ENCODE results near the gene SULT1A1. TPM values are rescaled to one million over a fixed set of nuclear protein-coding genes. Genes with fewer than 3 reads are reported as not detected.
"Not testable (repeated sequence)": the region's sequence is repeated elsewhere in the genome, so short reads cannot be mapped to it uniquely, and the experiment has no call there.

SULT1A1 gene
- total RNA-seq, 1 donor from 2014 or later = 15.9 TPM

DNA sequence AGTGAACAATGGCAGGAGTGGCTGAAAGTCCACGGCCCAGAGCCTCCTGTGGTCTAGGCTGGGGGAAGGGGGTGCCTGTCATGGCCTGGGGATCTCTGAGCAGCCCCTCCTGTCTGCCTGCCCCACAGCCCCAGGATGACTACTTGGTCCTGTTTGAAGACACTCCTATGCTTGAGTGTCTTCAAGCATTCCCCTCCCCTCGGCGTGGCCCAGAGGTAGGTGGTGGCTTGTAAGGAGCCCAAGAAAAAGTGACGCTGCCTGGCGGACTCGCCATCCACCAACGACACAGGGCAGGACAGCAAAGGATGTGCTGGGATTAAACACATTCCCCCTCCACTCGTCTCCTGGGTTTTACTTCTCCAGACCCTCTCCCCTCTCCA lies 5.7 kb downstream of the SULT1A1 start:
- H3K9me3 Mint-ChIP-seq = no peaks in the 10 kb centered on the region
- H3K36me3 Mint-ChIP-seq = no peaks in the 10 kb centered on the region
- H3K27me3 Mint-ChIP-seq = no peaks in the 10 kb centered on the region
- no peak overlapping the region for H3K4me3 Mint-ChIP-seq
- no peak overlapping the region for H3K27ac Mint-ChIP-seq
- no peak for DNase-seq (ENCODE audit: extremely low spot score, unreplicated experiment)
- TF ChIP-seq, protein P1, sequence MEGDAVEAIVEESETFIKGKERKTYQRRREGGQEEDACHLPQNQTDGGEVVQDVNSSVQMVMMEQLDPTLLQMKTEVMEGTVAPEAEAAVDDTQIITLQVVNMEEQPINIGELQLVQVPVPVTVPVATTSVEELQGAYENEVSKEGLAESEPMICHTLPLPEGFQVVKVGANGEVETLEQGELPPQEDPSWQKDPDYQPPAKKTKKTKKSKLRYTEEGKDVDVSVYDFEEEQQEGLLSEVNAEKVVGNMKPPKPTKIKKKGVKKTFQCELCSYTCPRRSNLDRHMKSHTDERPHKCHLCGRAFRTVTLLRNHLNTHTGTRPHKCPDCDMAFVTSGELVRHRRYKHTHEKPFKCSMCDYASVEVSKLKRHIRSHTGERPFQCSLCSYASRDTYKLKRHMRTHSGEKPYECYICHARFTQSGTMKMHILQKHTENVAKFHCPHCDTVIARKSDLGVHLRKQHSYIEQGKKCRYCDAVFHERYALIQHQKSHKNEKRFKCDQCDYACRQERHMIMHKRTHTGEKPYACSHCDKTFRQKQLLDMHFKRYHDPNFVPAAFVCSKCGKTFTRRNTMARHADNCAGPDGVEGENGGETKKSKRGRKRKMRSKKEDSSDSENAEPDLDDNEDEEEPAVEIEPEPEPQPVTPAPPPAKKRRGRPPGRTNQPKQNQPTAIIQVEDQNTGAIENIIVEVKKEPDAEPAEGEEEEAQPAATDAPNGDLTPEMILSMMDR (conservative IDR thresholded peaks at IDR 0.05) = no peak
- no peaks in the 10 kb centered on the region for H3K4me1 Mint-ChIP-seq (ENCODE audit: unreplicated experiment)

DNA sequence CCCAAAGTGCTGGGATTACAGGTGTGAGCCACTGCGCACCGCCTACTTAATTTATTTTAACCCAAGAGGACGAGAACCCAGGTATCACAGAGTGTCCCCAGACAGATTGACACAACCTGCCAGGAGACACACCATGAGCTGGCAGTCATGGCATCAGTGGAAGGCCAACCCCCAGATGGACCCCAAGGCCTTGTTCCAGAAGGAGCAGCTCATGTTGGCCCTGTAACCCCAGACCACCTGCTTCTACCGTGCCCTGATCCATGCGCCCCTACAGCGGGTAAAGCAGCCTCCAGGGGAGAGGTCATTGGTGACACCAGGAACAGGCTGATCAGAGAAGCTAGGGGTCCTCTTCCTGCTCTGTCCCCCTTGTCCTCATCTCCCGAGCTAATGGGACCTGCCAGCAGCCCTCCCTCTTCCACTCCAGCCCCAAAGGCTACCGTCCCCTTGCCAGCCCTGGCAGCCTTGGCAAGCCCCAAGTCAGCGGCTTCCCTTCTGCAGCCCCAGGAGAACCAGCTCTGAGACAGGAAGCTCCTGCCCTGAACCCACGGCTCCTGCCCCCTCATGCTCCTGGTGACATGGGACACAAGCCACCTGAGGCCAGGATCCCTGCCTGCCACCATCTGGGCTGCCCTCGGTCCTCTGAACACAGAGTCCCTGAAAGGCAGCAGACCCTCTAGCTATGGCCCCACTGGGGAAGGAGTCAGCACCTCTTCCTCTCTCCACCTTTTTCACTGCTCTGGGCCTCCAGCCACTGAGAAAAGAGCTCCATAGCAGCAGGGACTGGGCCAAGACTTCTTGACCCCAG lies 6.3 kb downstream of the SULT1A1 start:
- Mint-ChIP-seq H3K4me3 (no peak overlapping the region), H3K36me3 (no peaks in the 10 kb centered on the region), H3K27me3 (no peaks in the 10 kb centered on the region), H3K9me3 (no peaks in the 10 kb centered on the region), H3K4me1 (ENCODE audit: unreplicated experiment) (no peaks in the 10 kb centered on the region), H3K27ac (peak overlapping the region; percentile 29)
- DNase-seq (ENCODE audit: extremely low spot score, unreplicated experiment) = no peak
- TF ChIP-seq, protein P1 (conservative IDR thresholded peaks at IDR 0.05) = no peak

DNA sequence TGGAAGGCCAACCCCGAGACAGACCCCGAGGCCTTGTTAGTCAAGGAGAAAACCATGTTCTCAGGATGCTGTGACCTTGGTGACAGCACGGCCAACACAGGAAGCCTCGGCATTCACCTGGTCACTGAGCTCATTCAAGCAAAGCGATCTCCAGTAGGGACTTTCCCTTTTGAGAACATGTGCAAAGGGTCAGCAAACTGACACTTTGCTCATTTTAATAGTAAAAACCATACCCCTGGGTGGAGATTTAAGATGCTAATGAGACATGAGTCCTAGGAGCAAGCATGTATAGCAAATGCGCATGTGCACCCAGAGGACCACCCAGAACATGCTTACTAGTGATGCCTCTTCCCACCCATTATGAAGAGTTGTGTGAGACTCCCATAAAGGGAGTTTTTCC lies 7.3 kb downstream of the SULT1A1 start:
- TF ChIP-seq, protein P1 (conservative IDR thresholded peaks at IDR 0.05) = no peak
- Mint-ChIP-seq H3K27me3 (no peaks in the 10 kb centered on the region), H3K4me1 (ENCODE audit: unreplicated experiment) (peaks cover 6% of the 10 kb centered on the region), H3K9me3 (no peaks in the 10 kb centered on the region), H3K27ac (no peak overlapping the region), H3K4me3 (no peak overlapping the region), H3K36me3 (no peaks in the 10 kb centered on the region)
- DNase-seq (ENCODE audit: extremely low spot score, unreplicated experiment) = no peak

DNA sequence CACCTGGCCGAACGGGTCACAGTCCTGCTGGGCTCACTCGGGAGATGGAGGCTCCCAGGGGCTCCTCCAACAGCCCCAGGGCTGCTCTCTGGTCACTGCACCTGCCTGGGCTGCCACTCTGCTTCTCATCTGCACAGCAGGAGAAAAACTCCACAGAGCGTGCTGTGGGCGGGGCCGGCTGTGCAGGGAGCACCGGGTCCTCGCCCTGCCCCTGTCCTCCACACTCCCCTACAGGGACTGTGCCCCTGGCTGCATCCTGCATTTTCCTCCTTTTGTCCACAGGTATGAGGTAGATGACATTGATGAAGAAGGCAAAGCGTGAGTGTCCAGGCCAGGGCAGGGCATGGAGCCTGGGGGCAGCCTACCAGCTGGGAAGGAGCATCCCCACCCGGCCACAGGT lies 7.8 kb downstream of the SULT1A1 start:
- not testable (repeated sequence) for DNase-seq (ENCODE audit: extremely low spot score, unreplicated experiment); H3K27me3 Mint-ChIP-seq; H3K9me3 Mint-ChIP-seq; H3K4me3 Mint-ChIP-seq; H3K36me3 Mint-ChIP-seq; H3K27ac Mint-ChIP-seq
- H3K4me1 Mint-ChIP-seq (ENCODE audit: unreplicated experiment) = peaks cover 11% of the 10 kb centered on the region

DNA sequence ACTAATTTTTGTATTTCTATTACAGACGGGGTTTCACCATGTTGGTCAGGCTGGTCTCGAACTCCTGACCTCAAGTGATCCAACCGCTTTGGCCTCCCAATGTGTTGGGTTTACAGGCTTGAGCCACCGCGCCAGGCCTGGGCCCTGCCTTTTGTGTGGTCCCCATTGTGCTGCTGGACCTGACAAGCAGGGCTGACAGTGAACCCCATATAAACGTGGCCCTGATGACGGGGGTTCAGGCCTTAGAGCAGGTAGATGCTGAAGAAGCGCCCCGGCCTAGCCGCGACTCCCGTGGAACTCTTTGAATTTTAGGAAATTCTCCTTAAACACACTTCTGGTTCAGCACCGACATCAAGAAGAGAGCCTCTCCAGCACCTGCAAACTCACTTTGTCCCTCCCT lies 8.3 kb downstream of the SULT1A1 start:
- not testable (repeated sequence) for H3K36me3 Mint-ChIP-seq; DNase-seq (ENCODE audit: extremely low spot score, unreplicated experiment); H3K27me3 Mint-ChIP-seq; H3K4me3 Mint-ChIP-seq; H3K9me3 Mint-ChIP-seq; H3K27ac Mint-ChIP-seq
- peaks cover 15% of the 10 kb centered on the region for H3K4me1 Mint-ChIP-seq (ENCODE audit: unreplicated experiment)

DNA sequence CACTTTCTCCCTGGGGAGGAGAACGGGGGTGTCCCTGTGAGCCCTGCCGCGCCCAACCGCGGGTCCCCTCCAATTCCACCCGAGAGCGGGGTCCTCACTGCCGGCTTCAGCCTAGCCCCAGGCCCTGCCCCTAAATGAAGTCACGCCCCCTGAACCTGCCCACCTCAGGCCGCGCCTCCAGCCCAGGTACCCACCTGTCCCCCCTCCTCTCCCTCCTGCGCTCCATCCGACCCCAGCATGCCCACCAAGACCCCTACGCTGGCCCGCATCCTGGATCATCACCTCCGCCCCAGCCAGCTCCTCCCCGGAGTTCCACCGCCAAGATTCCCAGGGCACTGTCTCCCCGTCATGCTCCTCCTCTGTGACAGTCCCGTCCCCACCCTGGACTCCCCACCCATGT lies 8.9 kb downstream of the SULT1A1 start:
- H3K27me3 Mint-ChIP-seq; DNase-seq (ENCODE audit: extremely low spot score, unreplicated experiment); H3K36me3 Mint-ChIP-seq; H3K9me3 Mint-ChIP-seq; H3K4me3 Mint-ChIP-seq; H3K27ac Mint-ChIP-seq: not testable (repeated sequence)
- peaks cover 16% of the 10 kb centered on the region for H3K4me1 Mint-ChIP-seq (ENCODE audit: unreplicated experiment)

DNA sequence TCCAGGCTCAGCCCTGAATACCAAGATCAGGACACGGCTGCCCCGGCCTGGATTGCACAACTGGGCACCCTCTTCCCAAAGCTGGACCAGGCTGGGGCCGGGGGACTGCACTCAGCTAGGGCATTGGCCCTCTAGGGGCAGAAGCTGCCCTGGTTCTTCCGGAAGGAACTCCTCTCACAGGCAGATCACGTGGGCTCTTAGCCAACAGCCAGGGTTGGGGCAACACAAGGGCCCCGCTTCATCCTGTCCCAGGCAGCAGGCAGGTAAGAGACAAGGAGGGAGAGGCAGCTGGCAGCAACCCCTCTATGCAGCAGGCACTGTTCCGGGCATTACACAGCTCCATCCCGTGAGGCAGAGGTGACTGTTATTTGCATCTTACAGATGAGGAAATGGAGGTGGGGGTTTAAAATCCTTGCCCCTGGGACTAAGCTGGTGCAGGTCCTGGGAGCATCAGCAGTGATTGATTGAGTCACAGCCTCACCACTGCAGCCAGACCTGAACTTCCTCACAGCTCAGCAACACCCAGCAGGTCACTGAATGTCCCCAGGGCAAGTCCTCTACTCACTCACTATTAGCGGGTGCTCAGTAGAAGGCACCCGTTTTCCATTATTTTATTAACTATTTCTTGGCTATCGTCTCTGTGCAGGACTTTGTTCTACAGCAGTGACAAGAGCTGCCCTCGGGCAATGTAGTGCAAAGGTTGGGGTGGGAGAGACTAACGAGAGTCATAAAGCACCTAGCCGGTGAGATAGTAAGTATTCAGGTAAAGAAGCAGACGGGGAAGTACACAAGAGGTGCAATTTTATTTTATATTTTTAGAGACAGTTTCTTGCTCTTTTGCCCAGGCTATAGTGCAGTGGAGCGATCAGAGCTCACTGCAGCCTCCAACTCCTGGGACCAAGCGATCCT lies 10.2 kb downstream of the SULT1A1 start:
- DNase-seq (ENCODE audit: extremely low spot score, unreplicated experiment); H3K4me3 Mint-ChIP-seq; H3K27ac Mint-ChIP-seq; H3K9me3 Mint-ChIP-seq; H3K27me3 Mint-ChIP-seq; H3K36me3 Mint-ChIP-seq: not testable (repeated sequence)
- H3K4me1 Mint-ChIP-seq (ENCODE audit: unreplicated experiment) = peaks cover 16% of the 10 kb centered on the region
